ENCODE results near the gene ALOXE3. TPM values are rescaled to one million over a fixed set of nuclear protein-coding genes. Genes with fewer than 3 reads are reported as not detected.

ALOXE3 gene
- total and polyA plus RNA-seq, 2 of the 8 experiments (the other 6 are each of a cell fraction or from before 2014, with no cell fraction given): 0.26 TPM; not detected in 1

- Histone ChIP-seq H3K36me3 (ENCODE audit: control insufficient read depth in 2 of 4, insufficient read depth in 4 of 4, low read length in 3 of 4) (no peaks in the 10 kb centered on the region), H4K5ac (ENCODE audit: insufficient read length, low read depth, low read length) (peak overlapping the region; percentile 15), H3K56ac (replicated peaks; ENCODE audit: insufficient read length, low read depth, low read length) (no peak overlapping the region), H4K8ac (ENCODE audit: extremely low read depth, insufficient read depth, low read length) (no peak overlapping the region), H3K4ac (replicated peaks; ENCODE audit: insufficient read length, low read depth, low read length) (peak overlapping the region; percentile 90), H3K27ac (ENCODE audit: low read depth, low read length) (no peak overlapping the region), H4K91ac (replicated peaks; ENCODE audit: insufficient read length, low read length) (no peak overlapping the region), H3K14ac (ENCODE audit: insufficient read length) (no peak overlapping the region), H3K23ac (ENCODE audit: insufficient read length) (no peak overlapping the region), H2BK12ac (ENCODE audit: low read depth, low read length) (peak overlapping the region; percentile 45; the same call in 1 of the 2 replicates), H2AK5ac (ENCODE audit: low read depth, low read length) (no peak overlapping the region), H2AFZ (ENCODE audit: low read length) (peak overlapping the region; percentile 66; the same call in 1 of the 2 replicates), H4K20me1 (replicated peaks in 1 of 2; ENCODE audit: control insufficient read depth in 1 of 2, insufficient read depth in 2 of 2, low read length in 2 of 2) (peaks cover 0 to 3% of the 10 kb centered on the region in 2 experiments), H3K9ac (replicated peaks in 1 of 4; ENCODE audit: extremely low read depth in 1 of 4, low read depth in 3 of 4, low read length in 3 of 4) (0 out of 7 replicates have a peak overlapping the region, but pooled peaks of 1 of the 4 experiments have one; percentile 23), H2BK120ac (replicated peaks; ENCODE audit: low read depth, low read length) (no peak overlapping the region), H3K23me2 (ENCODE audit: low read depth, low read length) (peaks cover 5% of the 10 kb centered on the region; the same call in 1 of the 2 replicates), H3K79me2 (ENCODE audit: control insufficient read depth in 1 of 2, insufficient read depth in 2 of 2, low read length in 2 of 2) (no peaks in the 10 kb centered on the region), H3K4me3 (ENCODE audit: extremely low read depth in 1 of 4, insufficient read depth in 2 of 4, low read depth in 3 of 4, low read length in 4 of 4) (peak overlapping the region; percentile 39 to 69 (median 67)), H2BK5ac (ENCODE audit: low read depth, low read length) (no peak overlapping the region), H3K9me3 (ENCODE audit: insufficient read depth in 2 of 2, low read depth in 1 of 2, low read length in 1 of 2) (no peaks in the 10 kb centered on the region), H2BK20ac (ENCODE audit: low read length) (no peak overlapping the region), H2BK15ac (ENCODE audit: low read length) (0 out of 2 replicates have a peak overlapping the region, but pooled peaks have one; percentile 1), H3K4me1 (replicated peaks in 1 of 4; ENCODE audit: control insufficient read depth in 3 of 4, insufficient read depth in 4 of 4, low read length in 3 of 4) (peaks cover 0 to 13% (median 3%) of the 10 kb centered on the region in 4 experiments; a peak in 5 of 7 replicates), H3K18ac (ENCODE audit: extremely low read depth, low read length) (peak overlapping the region; percentile 17), H3K27me3 (replicated peaks in 1 of 4; ENCODE audit: control insufficient read depth in 3 of 4, extremely low read depth in 1 of 4, insufficient read depth in 3 of 4, low read length in 3 of 4) (peaks cover 3 to 47% (median 35%) of the 10 kb centered on the region in 4 experiments), H3K79me1 (ENCODE audit: low read depth, low read length) (no peaks in the 10 kb centered on the region), H3K4me2 (ENCODE audit: insufficient read depth in 1 of 2, low read depth in 2 of 2, low read length in 2 of 2) (peak overlapping the region; percentile 70 to 95)
- 1% methylated on average over 24 of the region's 63 CpGs; no CpG with 5 or more reads in 1 of the 2 experiments for WGBS, 2 experiments (ENCODE audit: extremely low coverage in 1 of 2, insufficient coverage in 1 of 2, insufficient read length in 1 of 2, insufficient replicate concordance in 2 of 2, low coverage in 1 of 2, low lambda C conversion rate in 2 of 2, missing lambda C conversion rate in 1 of 2)
- POLR2A ChIA-PET (ENCODE audit: partially characterized antibody): interaction anchor here (1.0 to 3.0 kb wide), 9 partner anchors 19 to 422 kb away, joined by 3 to 13 read pairs (median 4); partner anchors contain the start of gene WRAP53
- FAIRE-seq: no peak
- CTCF ChIA-PET (ENCODE audit: partially characterized antibody): interaction anchor here (0.5 to 23.3 kb wide), 17 partner anchors 9 to 325 kb away, joined by 3 to 501 read pairs (median 5); partner anchors contain the start of genes ALOX12B and ALOXE3
- DNase-seq (ENCODE audit: low read depth in 1 of 2, low spot score in 2 of 2): peak in 1 of 2 experiments; percentile 92
- TF ChIP-seq SUZ12 (IDR thresholded peaks at IDR 0.05; ENCODE audit: low read length) (peak; percentile 27; the same call in 1 of the 2 replicates), TAF1 (IDR thresholded peaks at IDR 0.05; ENCODE audit: low read depth, low read length) (0 out of 2 replicates have a peak, but pooled peaks have one; percentile 5), RNF2 (IDR thresholded peaks at IDR 0.05; ENCODE audit: borderline replicate concordance, low read depth, low read length, missing control alignments, poor library complexity, severe bottlenecking) (no peak), SP2 (IDR thresholded peaks at IDR 0.05; ENCODE audit: low read length) (no peak), FOSL1 (IDR thresholded peaks at IDR 0.05; ENCODE audit: insufficient read depth, low read depth, low read length) (no peak), CTBP2 (IDR thresholded peaks at IDR 0.05; ENCODE audit: borderline replicate concordance, insufficient read depth, insufficient read length, low read length) (peak; percentile 53), USF2 (IDR thresholded peaks at IDR 0.05; ENCODE audit: low read length) (peak; percentile 44), GTF2F1 (IDR thresholded peaks at IDR 0.05; ENCODE audit: borderline replicate concordance, low read depth, low read length) (no peak), SIX5 (IDR thresholded peaks at IDR 0.05; ENCODE audit: low read depth, low read length) (no peak)
Measured at GRCh38 chr17:8109661-8110455, 8.5 kb downstream of the ALOXE3 start.

All from H1 (cell line).